ENCODE results near the gene MGAT5B.

- TF ChIP-seq POLR2AphosphoS5 (IDR thresholded peaks at IDR 0.05; ENCODE audit: low read depth, low read length), result no peak
- no peak for TF ChIP-seq POLR2A (IDR thresholded peaks at IDR 0.05; ENCODE audit: low read depth, low read length)
Observed at GRCh38 chr17:76833034-76833644, 35.1 kb upstream of the MGAT5B start.

All from GM12892 (cell line).